Activated CD4-positive, alpha-beta T cell treated with anti-CD3 and anti-CD28 coated beads, Interleukin-2, Interleukin-4, amounts not matched to agents 100 ng/mL and 50 ng/mL, durations not matched to agents 16 hours and 8 hours (primary cell): ENCODE measurements around the gene PDK1.

Experiments
- DNase-seq: peaks from one replicate; pipeline ENCODE4 v3.0.0-alpha.2; 2020; ENCODE audit warnings: low spot score

The PDK1 gene

DNA sequence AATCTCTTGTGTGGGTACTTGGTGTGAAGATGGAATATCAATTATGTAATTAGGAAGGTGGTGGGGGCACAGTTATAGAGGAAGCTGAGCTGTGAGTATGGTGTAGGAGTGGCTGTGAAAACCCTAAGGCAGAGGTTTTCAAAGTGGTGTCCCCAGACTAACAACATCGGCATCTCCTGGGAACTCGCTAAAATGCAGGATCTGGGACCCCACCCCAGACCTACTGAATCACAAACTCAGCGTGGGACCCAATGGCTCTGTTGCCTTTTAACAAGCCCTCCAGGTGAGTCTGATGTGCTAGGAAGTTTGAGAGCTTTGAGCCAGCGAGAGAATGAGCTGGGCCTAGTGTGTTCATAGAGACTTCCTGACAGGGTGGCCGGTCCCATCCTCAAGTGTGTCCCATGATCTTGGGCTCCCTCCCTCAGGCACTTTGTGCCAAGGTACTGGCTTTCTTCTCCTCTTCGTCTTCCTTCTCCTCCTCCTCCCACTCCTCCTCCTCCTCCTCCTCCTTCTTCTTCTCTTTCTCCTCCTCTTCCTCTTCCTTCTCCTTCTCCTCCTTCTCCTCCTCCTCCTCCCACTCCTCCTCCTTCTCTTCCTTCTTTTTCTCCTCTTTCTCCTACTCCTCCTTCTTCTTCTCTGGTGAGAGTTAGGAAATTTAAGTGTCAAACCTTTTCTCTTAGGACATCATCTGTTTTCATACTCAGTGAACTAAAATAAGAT, 86.6 kb downstream of the PDK1 start:
- no peak for DNase-seq

DNA sequence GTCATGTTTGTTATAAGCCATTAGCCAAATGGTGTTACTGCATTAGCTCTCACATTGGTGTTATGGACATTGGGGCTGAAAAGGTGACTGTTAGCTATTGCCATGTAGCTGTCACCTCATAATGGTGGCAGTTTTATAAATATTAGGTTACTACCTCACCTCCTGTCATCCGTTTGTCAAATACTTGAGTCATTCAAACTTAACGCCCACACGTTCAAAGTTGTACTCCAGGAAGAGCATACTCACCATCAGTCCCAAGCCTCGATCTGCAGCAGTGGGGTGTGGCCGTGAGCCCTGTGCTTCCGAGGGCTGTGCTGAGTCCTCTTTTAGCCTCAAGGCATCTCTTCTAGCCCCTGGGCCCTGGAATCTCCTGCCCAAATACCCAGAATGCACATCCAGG, 87.3 kb downstream of the PDK1 start:
- no peak for DNase-seq

DNA sequence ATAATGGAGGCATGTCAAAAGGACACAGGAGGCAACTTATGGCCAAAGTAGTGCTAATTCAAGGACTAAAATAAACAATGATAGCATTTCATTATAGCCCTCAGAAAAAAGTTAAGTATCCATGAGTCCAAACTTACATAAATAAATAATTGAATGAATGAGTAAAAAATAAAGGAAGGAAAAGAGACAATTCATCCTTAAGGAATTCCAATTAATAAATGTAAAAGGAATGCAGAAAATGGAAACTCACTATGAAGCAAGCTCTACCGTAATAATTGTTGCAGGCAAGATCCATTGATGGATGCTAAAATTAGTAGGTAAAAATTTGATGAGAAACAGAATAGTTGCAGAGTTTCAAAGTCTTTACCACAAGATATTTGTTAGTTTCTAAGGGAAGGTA, 91.5 kb downstream of the PDK1 start:
- DNase-seq: no peak

DNA sequence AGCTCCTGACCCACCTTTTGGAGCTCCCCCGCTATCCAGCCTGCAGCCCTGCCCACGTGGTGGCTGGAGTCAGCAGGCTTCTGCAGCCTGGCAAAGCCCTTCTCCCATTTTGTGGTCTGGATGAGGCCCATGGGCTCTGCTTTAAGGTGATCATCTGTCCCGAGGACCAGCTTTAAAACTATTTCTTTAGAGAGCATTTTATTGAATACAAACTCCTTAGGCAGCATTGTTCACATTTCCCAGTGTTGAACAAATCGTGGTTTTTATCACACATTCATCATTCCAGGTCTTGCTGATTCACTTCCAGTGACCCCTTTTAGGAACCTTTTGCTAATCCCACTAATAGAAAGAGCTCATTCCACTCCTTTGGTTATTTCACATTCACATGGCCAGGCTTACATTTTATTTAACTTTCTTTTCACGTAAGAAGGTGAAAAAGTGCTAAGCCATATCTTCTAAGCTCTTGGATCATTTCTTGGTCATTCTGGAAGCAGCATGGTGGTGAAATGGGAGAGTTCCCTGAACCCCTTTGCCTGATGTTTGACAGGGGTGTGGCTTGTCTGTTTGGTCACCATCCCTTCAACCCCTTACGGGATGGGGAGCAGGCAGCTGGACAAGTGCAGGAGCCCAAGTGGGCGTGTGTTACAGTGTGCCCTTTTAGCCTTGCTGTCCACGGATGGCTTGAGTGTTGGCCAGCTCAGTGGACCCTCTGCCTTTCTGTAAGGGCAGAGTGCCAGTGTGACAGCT, 99.4 kb downstream of the PDK1 start:
- DNase-seq: no peak

DNA sequence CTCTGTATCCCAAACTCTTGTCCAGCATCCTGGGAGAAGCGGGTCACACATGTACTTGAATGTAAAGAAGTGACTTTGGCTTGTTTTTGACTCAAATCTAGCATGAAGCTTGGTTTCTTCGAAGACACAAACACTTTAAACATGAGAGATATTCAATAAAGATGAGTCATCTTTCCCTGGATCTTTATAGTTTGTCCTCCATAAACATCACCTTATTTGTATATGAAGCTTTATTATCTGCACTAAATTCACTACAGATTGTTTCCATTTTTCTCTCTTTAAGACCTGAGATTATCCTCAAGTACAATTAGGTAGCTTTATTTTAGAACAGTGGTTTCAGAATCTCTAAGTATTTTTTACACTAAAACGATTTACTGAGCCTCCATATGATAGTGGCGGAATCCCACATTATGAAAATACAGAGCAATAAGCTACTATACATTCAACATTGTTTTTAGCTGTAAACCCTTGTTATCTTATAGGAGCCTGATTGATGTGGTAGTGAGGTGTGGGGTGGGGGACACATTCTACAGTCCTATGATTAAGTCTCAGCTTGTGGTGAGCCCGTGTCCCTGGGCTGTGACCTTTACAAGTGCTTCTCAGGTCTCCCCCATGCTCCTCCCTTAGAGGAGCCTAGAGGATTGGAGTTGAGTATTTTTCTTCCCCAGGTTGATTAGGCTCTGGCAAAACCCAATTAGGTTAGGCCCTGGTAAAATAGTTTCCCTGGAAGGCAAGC, 100.1 kb downstream of the PDK1 start:
- DNase-seq: no peak
